ENCODE data around the gene PPP1R3A. TPM values are rescaled to one million over a fixed set of nuclear protein-coding genes. Genes with fewer than 3 reads are reported as not detected.

PPP1R3A gene
- total and polyA plus RNA-seq, 7 donors = not detected

DNA sequence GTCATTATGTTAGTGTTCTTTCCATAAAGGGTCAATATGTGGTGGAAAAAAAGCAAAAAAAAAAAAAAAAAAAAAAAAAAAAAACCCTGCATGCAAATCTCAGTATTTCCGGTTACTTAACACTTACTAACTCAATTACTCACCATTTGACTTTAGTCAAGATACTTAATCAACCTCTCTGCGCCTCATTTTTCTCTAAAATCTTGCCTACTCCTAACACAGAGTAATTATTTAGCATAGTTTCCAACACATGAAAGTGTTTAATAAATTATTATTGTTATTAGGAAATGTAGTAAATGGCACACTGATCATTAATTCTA, 27.8 kb downstream of the PPP1R3A start:
- Histone ChIP-seq H3K36me3 (no peaks in the 10 kb centered on the region), H3K27me3 (no peaks in the 10 kb centered on the region), H3K4me3 (no peak overlapping the region), H3K4me1 (peaks cover 0 to 4% (median 0%) of the 10 kb centered on the region in 4 donors), H3K9me3 (no peaks in the 10 kb centered on the region), H3K27ac (no peak overlapping the region)
- intact Hi-C loops (cut with DNase I) = no loop called here
- WGBS, 2 donors = 81 to 88% methylated on average over 2 of the region's 2 CpGs
- TF ChIP-seq POLR2A (IDR thresholded peaks at IDR 0.05) (no peak), EP300 (IDR thresholded peaks at IDR 0.05) (no peak)
- no peak for DNase-seq

DNA sequence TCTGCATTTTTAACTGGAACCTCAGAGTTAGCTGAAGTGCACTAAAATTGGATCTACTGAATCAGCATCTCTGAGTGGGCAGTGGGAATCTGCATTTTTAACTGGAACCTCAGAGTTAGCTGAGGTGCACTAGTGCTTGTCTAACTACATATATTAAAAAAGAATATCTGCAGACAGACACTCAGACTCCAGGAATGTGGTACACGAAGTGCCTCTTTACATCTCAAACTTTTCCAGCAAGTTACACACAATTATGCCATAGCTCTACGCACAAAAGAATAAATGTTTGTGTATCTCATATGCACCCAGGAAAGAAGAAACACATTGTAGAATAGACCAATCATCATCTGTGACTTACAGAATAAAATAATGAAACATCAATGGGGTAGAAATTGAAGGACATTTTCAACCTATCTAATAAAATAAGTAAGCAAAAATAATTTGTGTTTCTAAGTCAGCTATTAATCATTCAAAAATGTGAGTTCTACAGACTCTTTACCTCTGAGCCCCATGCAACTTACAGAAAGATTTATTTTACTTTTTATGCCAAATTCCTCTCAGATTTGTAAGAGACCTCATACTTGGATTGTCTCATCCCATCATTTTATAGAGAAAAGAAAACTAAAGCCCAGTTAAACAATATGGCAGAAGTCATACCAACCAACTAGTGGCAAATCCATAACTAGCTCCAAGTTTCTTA, 28.3 kb downstream of the PPP1R3A start:
- WGBS, 2 donors = 81 to 84% methylated on average over 2 of the region's 2 CpGs
- Histone ChIP-seq H3K27ac (no peak overlapping the region), H3K4me3 (no peak overlapping the region), H3K9me3 (no peaks in the 10 kb centered on the region), H3K4me1 (peaks cover 0 to 4% (median 0%) of the 10 kb centered on the region in 4 donors), H3K36me3 (no peaks in the 10 kb centered on the region), H3K27me3 (no peaks in the 10 kb centered on the region)
- TF ChIP-seq POLR2AphosphoS5 (IDR thresholded peaks at IDR 0.05) (no peak), POLR2A (IDR thresholded peaks at IDR 0.05) (no peak), EP300 (IDR thresholded peaks at IDR 0.05) (no peak)
- TF ChIP-seq, protein P1, sequence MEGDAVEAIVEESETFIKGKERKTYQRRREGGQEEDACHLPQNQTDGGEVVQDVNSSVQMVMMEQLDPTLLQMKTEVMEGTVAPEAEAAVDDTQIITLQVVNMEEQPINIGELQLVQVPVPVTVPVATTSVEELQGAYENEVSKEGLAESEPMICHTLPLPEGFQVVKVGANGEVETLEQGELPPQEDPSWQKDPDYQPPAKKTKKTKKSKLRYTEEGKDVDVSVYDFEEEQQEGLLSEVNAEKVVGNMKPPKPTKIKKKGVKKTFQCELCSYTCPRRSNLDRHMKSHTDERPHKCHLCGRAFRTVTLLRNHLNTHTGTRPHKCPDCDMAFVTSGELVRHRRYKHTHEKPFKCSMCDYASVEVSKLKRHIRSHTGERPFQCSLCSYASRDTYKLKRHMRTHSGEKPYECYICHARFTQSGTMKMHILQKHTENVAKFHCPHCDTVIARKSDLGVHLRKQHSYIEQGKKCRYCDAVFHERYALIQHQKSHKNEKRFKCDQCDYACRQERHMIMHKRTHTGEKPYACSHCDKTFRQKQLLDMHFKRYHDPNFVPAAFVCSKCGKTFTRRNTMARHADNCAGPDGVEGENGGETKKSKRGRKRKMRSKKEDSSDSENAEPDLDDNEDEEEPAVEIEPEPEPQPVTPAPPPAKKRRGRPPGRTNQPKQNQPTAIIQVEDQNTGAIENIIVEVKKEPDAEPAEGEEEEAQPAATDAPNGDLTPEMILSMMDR (IDR thresholded peaks at IDR 0.05) = no peak
- intact Hi-C loops (cut with DNase I) = no loop called here
- no peak for DNase-seq

DNA sequence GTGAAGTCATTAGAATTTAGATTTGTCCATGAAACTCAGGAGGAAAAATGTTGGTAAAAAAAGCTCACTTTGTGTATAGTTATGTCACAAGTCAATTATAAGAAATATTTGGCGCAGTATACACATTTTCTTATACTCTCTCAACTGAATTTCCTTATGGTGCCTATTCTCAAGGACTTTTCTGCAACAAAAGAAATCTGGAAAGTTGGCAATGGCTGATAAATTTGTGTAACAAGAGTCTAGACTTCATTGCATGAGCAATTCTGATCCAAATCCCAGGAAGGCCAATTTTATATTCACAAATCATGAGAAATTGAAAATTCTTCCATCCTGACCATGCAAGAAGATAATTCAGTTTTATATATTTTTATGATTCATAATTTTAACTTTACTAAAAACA, 35.7 kb downstream of the PPP1R3A start:
- Histone ChIP-seq H3K27me3 (no peaks in the 10 kb centered on the region), H3K27ac (no peak overlapping the region), H3K36me3 (no peaks in the 10 kb centered on the region), H3K9me3 (no peaks in the 10 kb centered on the region), H3K4me1 (peaks cover 0 to 5% (median 0%) of the 10 kb centered on the region in 4 donors), H3K4me3 (no peak overlapping the region)
- DNase-seq = no peak
- WGBS, 2 donors = 92 to 100% methylated on average over 1 of the region's 1 CpG
- TF ChIP-seq POLR2AphosphoS5 (IDR thresholded peaks at IDR 0.05) (no peak), EP300 (IDR thresholded peaks at IDR 0.05) (no peak), POLR2A (IDR thresholded peaks at IDR 0.05) (no peak)
- TF ChIP-seq, protein P1 (IDR thresholded peaks at IDR 0.05) = no peak
- intact Hi-C loops (cut with DNase I) = no loop called here

DNA sequence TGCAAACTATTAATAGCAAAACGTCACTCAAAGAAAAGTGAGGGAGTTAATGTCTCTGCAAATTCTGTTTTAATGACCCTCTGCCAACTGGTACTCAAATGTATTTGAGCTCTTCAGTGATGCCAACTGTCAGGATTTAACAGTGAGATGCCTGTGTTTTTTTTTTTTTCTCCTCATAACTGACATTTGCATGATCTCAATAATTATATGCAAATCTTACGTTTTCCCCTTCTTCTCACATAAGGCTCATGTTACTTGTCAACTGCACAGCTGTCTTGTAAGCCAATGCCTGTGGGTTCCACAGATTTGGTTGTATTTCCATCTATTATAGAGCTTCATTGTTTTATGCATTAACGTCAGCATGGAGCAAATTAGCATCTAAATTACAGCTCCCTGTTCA, 38.2 kb downstream of the PPP1R3A start:
- Histone ChIP-seq H3K27ac (no peak overlapping the region), H3K4me1 (peaks cover 0 to 5% (median 0%) of the 10 kb centered on the region in 4 donors), H3K4me3 (no peak overlapping the region), H3K36me3 (no peaks in the 10 kb centered on the region), H3K27me3 (no peaks in the 10 kb centered on the region), H3K9me3 (no peaks in the 10 kb centered on the region)
- no peak for TF ChIP-seq POLR2A (IDR thresholded peaks at IDR 0.05)
- no peak for TF ChIP-seq POLR2AphosphoS5 (IDR thresholded peaks at IDR 0.05)
- no peak for DNase-seq
- 59 to 64% methylated on average over 3 of the region's 3 CpGs for WGBS, 2 donors
- intact Hi-C loops (cut with DNase I) = no loop called here

DNA sequence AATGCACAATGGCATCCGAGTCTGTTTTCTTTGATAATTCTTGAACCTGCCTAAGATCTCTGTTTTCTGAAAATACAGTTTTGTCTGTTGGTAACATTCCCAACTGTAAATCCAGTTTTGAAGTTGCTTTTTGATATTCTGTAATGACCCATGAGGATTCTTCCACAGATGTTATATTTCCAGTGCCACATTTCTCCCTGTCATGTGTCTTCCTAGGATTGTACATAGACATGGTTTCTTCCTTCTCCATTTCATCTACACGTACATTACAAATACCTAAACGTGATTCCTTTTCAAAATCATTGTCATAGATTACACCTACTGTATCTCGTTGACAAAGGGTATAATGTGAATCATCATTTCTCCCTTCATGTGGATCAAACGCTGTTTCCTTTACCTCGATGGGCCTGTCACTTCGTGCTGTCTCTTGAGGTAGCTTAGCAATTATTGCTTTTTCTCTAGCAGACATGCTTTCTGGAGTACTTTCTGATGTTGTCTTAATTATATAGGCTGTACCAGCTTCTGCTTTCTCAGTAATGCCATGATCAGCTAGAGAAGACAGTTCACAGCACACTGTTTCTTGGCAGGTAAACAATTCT, 40.3 kb downstream of the PPP1R3A start:
- 78 to 82% methylated on average over 7 of the region's 7 CpGs for WGBS, 2 donors
- H3K36me3 ChIP-seq = no peaks in the 10 kb centered on the region
- H3K27me3 ChIP-seq = no peaks in the 10 kb centered on the region
- intact Hi-C loops (cut with DNase I) = no loop called here
- H3K27ac ChIP-seq = no peak overlapping the region
- peaks cover 0 to 5% (median 0%) of the 10 kb centered on the region in 4 donors for H3K4me1 ChIP-seq
- DNase-seq = no peak
- no peaks in the 10 kb centered on the region for H3K9me3 ChIP-seq
- TF ChIP-seq EP300 (IDR thresholded peaks at IDR 0.05) = no peak
- TF ChIP-seq, protein P1 (IDR thresholded peaks at IDR 0.05) = no peak
- no peak for TF ChIP-seq POLR2AphosphoS5 (IDR thresholded peaks at IDR 0.05)
- TF ChIP-seq POLR2A (IDR thresholded peaks at IDR 0.05) = no peak
- H3K4me3 ChIP-seq = no peak overlapping the region

Data from sigmoid colon (tissue), 7 donors.